IMR-90 (cell line): ENCODE results near the gene ZMIZ1. TPM values are rescaled to one million over a fixed set of nuclear protein-coding genes. Genes with fewer than 3 reads are reported as not detected.

Source experiments
- ATAC-seq: fragments of 200-7000 bp; cut with Tn5 transposase; 2 replicates; pipeline ENCODE4 v1.9.1; 2020; ENCODE audit warnings: low read depth, mild to moderate bottlenecking, moderate library complexity
- BruUV-seq: library from RNA; stranded (reverse); fragments of 400-500 nt; replicated peaks from 2 replicates; lab custom pipeline; 2021; lab: Mats Ljungman, UMichigan
- CTCF ChIA-PET: fragments of 300-600 bp; formaldehyde crosslinking; extraction: SDS; loops from one replicate; lab custom pipeline; 2021; ENCODE audit warnings: antibody characterized with exemption; lab: Yijun Ruan, JAX
- POLR2A ChIA-PET: fragments of 300-600 bp; sonication (Branson Sonifier 250); formaldehyde crosslinking; loops from one replicate; lab custom pipeline; 2022; ENCODE audit warnings: antibody characterized with exemption; ENCODE audit not compliant: unreplicated experiment; lab: Charles Lee
- DNase-seq: peaks from one replicate; pipeline ENCODE4 v3.0.0; 2013
- H2AFZ ChIP-seq: replicated peaks from 2 replicates; pipeline ENCODE3; 2013; ENCODE audit warnings: low read length, mild to moderate bottlenecking; ENCODE audit not compliant: poor library complexity
- H2AK5ac ChIP-seq: 2 replicates; pipeline ENCODE4 v1.6.1; 2013; ENCODE audit warnings: low read depth, low read length, inconsistent platforms
- H2AK9ac ChIP-seq: replicated peaks from 2 replicates; pipeline ENCODE3; 2013; ENCODE audit warnings: mild to moderate bottlenecking, low read depth, low read length, moderate library complexity; ENCODE audit not compliant: poor library complexity
- H2BK120ac ChIP-seq: 2 replicates; pipeline ENCODE4 v1.6.1; 2013; ENCODE audit warnings: low read depth, low read length, inconsistent platforms
- H2BK15ac ChIP-seq: 3 replicates; pipeline ENCODE4 v1.6.1; 2013; ENCODE audit warnings: low read depth, low read length, inconsistent platforms
- H2BK20ac ChIP-seq: 2 replicates; pipeline ENCODE4 v1.6.1; 2013; ENCODE audit warnings: low read depth, mild to moderate bottlenecking, inconsistent platforms, low read length, moderate library complexity
- H2BK5ac ChIP-seq: 2 replicates; pipeline ENCODE4 v1.6.1; 2013; ENCODE audit warnings: mild to moderate bottlenecking, low read depth, low read length, inconsistent platforms; ENCODE audit not compliant: poor library complexity, severe bottlenecking
- H3K14ac ChIP-seq: replicated peaks from 2 replicates; pipeline ENCODE4 v1.6.1; 2013; ENCODE audit warnings: low read depth, low read length, inconsistent platforms
- H3K18ac ChIP-seq: 2 replicates; pipeline ENCODE4 v1.6.1; 2013; ENCODE audit warnings: low read depth, low read length, control low read depth
- H3K23ac ChIP-seq: 2 replicates; pipeline ENCODE4 v1.6.1; 2013; ENCODE audit warnings: low read depth, low read length, inconsistent platforms
- H3K27ac ChIP-seq: 2 replicates; pipeline ENCODE4 v1.5.1; 2013; ENCODE audit warnings: mild to moderate bottlenecking, control low read depth, low read length; ENCODE audit not compliant: insufficient read depth
- H3K27me3 ChIP-seq: 2 replicates; pipeline ENCODE4 v1.6.1; 2013; ENCODE audit warnings: low read length; ENCODE audit not compliant: control insufficient read depth, insufficient read depth
- H3K36me3 ChIP-seq: 2 replicates; pipeline ENCODE4 v1.6.1; 2013; ENCODE audit warnings: low read length, mixed read lengths; ENCODE audit not compliant: control insufficient read depth, insufficient read depth
- H3K4ac ChIP-seq: 2 replicates; pipeline ENCODE4 v1.6.1; 2013; ENCODE audit warnings: low read depth, low read length, inconsistent platforms
- H3K4me1 ChIP-seq: 2 replicates; pipeline ENCODE4 v1.6.1; 2013; ENCODE audit warnings: low read length, mixed read lengths; ENCODE audit not compliant: control insufficient read depth, insufficient read depth
- H3K4me2 ChIP-seq: 2 replicates; pipeline ENCODE4 v1.6.1; 2013; ENCODE audit warnings: low read depth, mild to moderate bottlenecking, control low read depth, low read length, moderate library complexity
- H3K4me3 ChIP-seq: 2 replicates; pipeline ENCODE4 v1.5.1; 2013; ENCODE audit warnings: low read depth, mild to moderate bottlenecking, control low read depth, low read length, moderate library complexity; ENCODE audit not compliant: insufficient read depth
- H3K56ac ChIP-seq: 2 replicates; pipeline ENCODE4 v1.6.1; 2013; ENCODE audit warnings: low read length, inconsistent platforms; ENCODE audit not compliant: insufficient read depth; ENCODE audit errors: extremely low read depth
- H3K79me1 ChIP-seq, 2 experiments: 2 replicates each; pipeline ENCODE4 v1.6.1; 2013; ENCODE audit warnings: low read length in 2 of 2, inconsistent platforms in 1 of 2, low read depth in 1 of 2
- H3K9ac ChIP-seq: 2 replicates; pipeline ENCODE4 v1.6.1; 2013; ENCODE audit warnings: low read depth, low read length, control low read depth
- H3K9me1 ChIP-seq: 2 replicates; pipeline ENCODE4 v1.6.1; 2013; ENCODE audit warnings: low read length, inconsistent platforms; ENCODE audit not compliant: insufficient read depth
- H3K9me3 ChIP-seq: 2 replicates; pipeline ENCODE4 v1.6.1; 2013; ENCODE audit warnings: low read length; ENCODE audit not compliant: control insufficient read depth, insufficient read depth
- H4K20me1 ChIP-seq: 2 replicates; pipeline ENCODE4 v1.6.1; 2013; ENCODE audit warnings: low read length, inconsistent platforms; ENCODE audit not compliant: insufficient read depth
- H4K5ac ChIP-seq: 2 replicates; pipeline ENCODE4 v1.6.1; 2013; ENCODE audit warnings: mild to moderate bottlenecking, low read depth, low read length, control low read depth
- H4K8ac ChIP-seq, 2 experiments: 2 replicates each; pipeline ENCODE4 v1.6.1; 2013; ENCODE audit warnings: low read depth in 2 of 2, low read length in 2 of 2, control low read depth in 1 of 2, inconsistent platforms in 1 of 2
- H4K91ac ChIP-seq: 2 replicates; pipeline ENCODE4 v1.6.1; 2013; ENCODE audit warnings: low read depth, low read length, inconsistent platforms; ENCODE audit not compliant: insufficient read depth
- BHLHE40 ChIP-seq: fragments of 150-350 bp; IDR thresholded peaks from 2 replicates; pipeline ENCODE4 v1.6.1; 2016; ENCODE audit warnings: mild to moderate bottlenecking, low read depth, low read length
- CEBPB ChIP-seq: IDR thresholded peaks from 2 replicates; pipeline ENCODE4 v1.6.1; 2012; ENCODE audit warnings: low read depth, low read length, improper control_type of control experiment
- FOS ChIP-seq: fragments of 150-350 bp; IDR thresholded peaks from 2 replicates; pipeline ENCODE4 v1.6.1; 2016; ENCODE audit warnings: low read depth, low read length
- MAZ ChIP-seq: IDR thresholded peaks from 2 replicates; pipeline ENCODE4 v1.6.1; 2012; ENCODE audit warnings: low read depth, mild to moderate bottlenecking, low read length, improper control_type of control experiment, moderate library complexity, borderline replicate concordance
- MXI1 ChIP-seq: IDR thresholded peaks from 2 replicates; pipeline ENCODE4 v1.6.1; 2012; ENCODE audit warnings: low read depth, mild to moderate bottlenecking, low read length, moderate library complexity, borderline replicate concordance
- NFE2L2 ChIP-seq: fragments of 150-350 bp; IDR thresholded peaks from 2 replicates; pipeline ENCODE4 v1.6.1; 2016; ENCODE audit warnings: low read depth, mild to moderate bottlenecking, low read length
- POLR2A ChIP-seq: IDR thresholded peaks from 2 replicates; pipeline ENCODE4 v1.6.1; 2012; ENCODE audit warnings: mild to moderate bottlenecking, low read depth, low read length
- RAD21 ChIP-seq: IDR thresholded peaks from 2 replicates; pipeline ENCODE4 v1.6.1; 2012; ENCODE audit warnings: low read length, improper control_type of control experiment
- RFX5 ChIP-seq: IDR thresholded peaks from 2 replicates; pipeline ENCODE4 v1.8.0; 2012; ENCODE audit warnings: low read depth, mild to moderate bottlenecking, low read length, moderate library complexity
- SMC3 ChIP-seq: fragments of 150-350 bp; IDR thresholded peaks from 2 replicates; pipeline ENCODE4 v1.6.1; 2016; ENCODE audit warnings: low read depth, mild to moderate bottlenecking, antibody characterized with exemption, low read length, moderate library complexity
- WGBS, 2 experiments: methylation state at CpG; one replicate each; pipeline versions ENCODE4 v1.1.5 to v1.1.7; 2013; ENCODE audit warnings: missing lambda C conversion rate in 2 of 2; ENCODE audit not compliant: insufficient read length in 1 of 2; ENCODE audit errors: extremely low coverage in 2 of 2; 5-methylcytosine and 5-hydroxymethylcytosine counted together
- dilution Hi-C: fragments of 300-500 bp; cut with HindIII; formaldehyde crosslinking; loops from one replicate; pipeline ENCODE4 v1.14.3; 2018; ENCODE audit warnings: low sequenced_read_pairs; ENCODE audit not compliant: unreplicated experiment
- in situ Hi-C: fragments of 300-500 bp; cut with MboI; formaldehyde crosslinking; loops from 3 replicates; pipeline ENCODE4 v1.14.3; 2019; ENCODE audit warnings: low sequenced_read_pairs, inconsistent platforms, mixed read lengths
- intact Hi-C: fragments of 100-400 bp; cut with micrococcal nuclease; formaldehyde crosslinking; loops from 2 replicates; pipeline ENCODE4 v1.10.0; 2022
- polyA plus RNA-seq, 3 experiments: library from polyadenylated mRNA; depleted of rRNA; stranded (reverse); fragments of >200 nt; gene quantifications; 2 replicates each; pipeline ENCODE4 v1.2.3, GENCODE V29; 2012; ENCODE audit warnings: low replicate concordance in 1 of 3
- total RNA-seq: library from RNA; depleted of rRNA; stranded (reverse); fragments of >200 nt; gene quantifications from 2 replicates; pipeline ENCODE4 v1.2.3, GENCODE V29; 2012
- TF ChIP-seq, protein P1 (sequence below): fragments of 150-350 bp; IDR thresholded peaks from 2 replicates; pipeline ENCODE4 v1.6.1; 2016; ENCODE audit warnings: low read depth, mild to moderate bottlenecking, low read length, moderate library complexity, borderline replicate concordance
- TF ChIP-seq, protein P2 (sequence below): fragments of 150-350 bp; IDR thresholded peaks from 2 replicates; pipeline ENCODE4 v1.6.1; 2017; ENCODE audit warnings: mild to moderate bottlenecking, antibody characterized with exemption, low read length, low read depth

ZMIZ1 gene
- total and polyA plus RNA-seq, 2 of the 4 experiments (the other 2 are of a cell fraction) = 6.6 to 48.7 TPM

DNA sequence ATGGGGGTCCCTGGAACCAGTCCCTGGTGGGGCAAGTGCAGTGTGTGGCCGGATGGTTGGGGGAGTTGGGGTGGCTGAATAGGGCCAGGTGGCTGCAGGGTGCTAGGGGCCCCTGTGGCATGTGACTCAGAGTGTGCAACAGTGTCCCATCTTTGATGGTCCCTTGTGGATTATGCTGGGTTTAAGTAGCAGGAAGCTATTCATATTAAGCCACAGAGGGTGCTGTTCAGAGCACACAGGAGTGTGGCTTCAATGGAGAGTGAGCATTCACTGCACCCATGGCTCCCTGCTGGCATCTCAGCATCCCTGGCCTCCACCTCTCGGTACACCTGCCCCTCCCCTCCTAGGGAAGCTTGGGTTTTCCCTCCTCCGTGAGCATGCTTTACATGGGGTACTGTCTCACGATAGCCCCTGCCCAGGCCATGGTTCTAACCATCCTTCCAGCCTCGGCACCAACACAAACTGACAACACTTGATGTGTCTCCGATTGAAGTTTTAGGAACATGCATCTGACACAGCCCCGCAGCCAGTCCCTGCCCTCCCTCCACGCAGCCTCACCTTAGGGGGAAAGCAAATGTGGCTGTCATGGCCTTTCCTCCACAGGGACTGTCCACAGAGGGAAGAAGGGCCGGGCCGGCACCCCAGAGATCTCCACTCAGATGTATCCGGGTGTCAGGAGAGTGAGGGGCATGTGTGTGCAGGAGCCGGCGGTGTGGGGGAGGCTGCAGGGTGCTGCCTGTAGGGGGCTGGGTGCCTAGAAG, 248.1 kb downstream of the ZMIZ1 start (continued):
- TF ChIP-seq, protein P1, sequence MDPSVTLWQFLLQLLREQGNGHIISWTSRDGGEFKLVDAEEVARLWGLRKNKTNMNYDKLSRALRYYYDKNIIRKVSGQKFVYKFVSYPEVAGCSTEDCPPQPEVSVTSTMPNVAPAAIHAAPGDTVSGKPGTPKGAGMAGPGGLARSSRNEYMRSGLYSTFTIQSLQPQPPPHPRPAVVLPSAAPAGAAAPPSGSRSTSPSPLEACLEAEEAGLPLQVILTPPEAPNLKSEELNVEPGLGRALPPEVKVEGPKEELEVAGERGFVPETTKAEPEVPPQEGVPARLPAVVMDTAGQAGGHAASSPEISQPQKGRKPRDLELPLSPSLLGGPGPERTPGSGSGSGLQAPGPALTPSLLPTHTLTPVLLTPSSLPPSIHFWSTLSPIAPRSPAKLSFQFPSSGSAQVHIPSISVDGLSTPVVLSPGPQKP = no peak

DNA sequence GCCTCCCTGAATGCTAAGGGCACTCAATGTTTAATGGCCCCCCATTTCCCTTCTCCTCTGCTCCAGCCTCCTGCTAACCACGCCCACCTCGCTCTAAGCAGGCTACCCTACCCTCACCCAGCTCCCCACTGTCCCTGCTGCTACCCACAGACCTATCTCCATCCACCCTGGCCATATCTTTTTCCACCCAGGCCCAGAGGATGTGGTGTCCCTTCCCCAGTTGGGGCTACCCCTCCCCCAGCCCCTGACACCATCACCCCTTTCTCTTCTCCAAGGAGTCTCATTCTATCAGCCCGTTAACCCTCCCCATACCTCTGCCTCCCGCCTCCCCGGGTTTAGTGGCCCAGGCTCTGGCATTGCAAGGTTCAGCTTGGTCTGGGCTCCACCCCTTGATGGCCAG, 249.6 kb downstream of the ZMIZ1 start:
- Histone ChIP-seq H2BK15ac (peak overlapping the region; percentile 93; the same call in 2 of the 3 replicates), H3K4ac (peak overlapping the region; percentile 94), H3K23ac (peak overlapping the region; percentile 79; the same call in 1 of the 2 replicates), H4K20me1 (no peaks in the 10 kb centered on the region), H3K27ac (peak overlapping the region; percentile 72), H3K4me3 (no peak overlapping the region), H3K36me3 (peaks cover 18% of the 10 kb centered on the region), H3K9me1 (peaks cover 43% of the 10 kb centered on the region), H3K9ac (peak overlapping the region; percentile 2), H2BK5ac (peak overlapping the region; percentile 88), H4K8ac (peak overlapping the region; percentile 86 to 97), H2BK120ac (peak overlapping the region; percentile 95), H3K18ac (peak overlapping the region; percentile 40), H2AK5ac (peak overlapping the region; percentile 98), H3K27me3 (no peaks in the 10 kb centered on the region), H3K4me1 (peaks cover 35% of the 10 kb centered on the region), H3K79me1 (peaks cover 0 to 20% of the 10 kb centered on the region in 2 experiments; a peak in 1 of 4 replicates), H3K56ac (peak overlapping the region; percentile 80), H2AFZ (peak overlapping the region; percentile 61), H2BK20ac (peak overlapping the region; percentile 91), H4K91ac (peak overlapping the region; percentile 92), H3K14ac (peak overlapping the region; percentile 93), H2AK9ac (peak overlapping the region; percentile 98), H3K9me3 (no peaks in the 10 kb centered on the region), H3K4me2 (no peak overlapping the region), H4K5ac (peak overlapping the region; percentile 33)
- WGBS, 2 experiments = 94% methylated on average over 5 of the region's 5 CpGs; no CpG with 5 or more reads in 1 of the 2 experiments
- ATAC-seq (no peak), DNase-seq (no peak)
- no TSS peak for BruUV-seq
- POLR2A ChIA-PET = interaction anchor here (0.6 kb wide), 1 partner anchor 270 kb away, joined by 3 read pairs; no protein-coding TSS in a partner anchor
- dilution Hi-C loops = no loop called here
- CTCF ChIA-PET = no interaction called here
- intact Hi-C loops = no loop called here
- in situ Hi-C loops = no loop called here
- TF ChIP-seq, protein P2, sequence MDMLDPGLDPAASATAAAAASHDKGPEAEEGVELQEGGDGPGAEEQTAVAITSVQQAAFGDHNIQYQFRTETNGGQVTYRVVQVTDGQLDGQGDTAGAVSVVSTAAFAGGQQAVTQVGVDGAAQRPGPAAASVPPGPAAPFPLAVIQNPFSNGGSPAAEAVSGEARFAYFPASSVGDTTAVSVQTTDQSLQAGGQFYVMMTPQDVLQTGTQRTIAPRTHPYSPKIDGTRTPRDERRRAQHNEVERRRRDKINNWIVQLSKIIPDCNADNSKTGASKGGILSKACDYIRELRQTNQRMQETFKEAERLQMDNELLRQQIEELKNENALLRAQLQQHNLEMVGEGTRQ = no peak
- TF ChIP-seq CEBPB (no peak), NFE2L2 (no peak), RFX5 (no peak), POLR2A (no peak), MAZ (no peak), RAD21 (no peak), BHLHE40 (no peak), MXI1 (no peak), SMC3 (no peak), FOS (no peak)
- TF ChIP-seq, protein P1 = no peak
